ENCODE results near the gene MICU1. TPM values are rescaled to one million over a fixed set of nuclear protein-coding genes. Genes with fewer than 3 reads are reported as not detected.

Gene MICU1, protein sequence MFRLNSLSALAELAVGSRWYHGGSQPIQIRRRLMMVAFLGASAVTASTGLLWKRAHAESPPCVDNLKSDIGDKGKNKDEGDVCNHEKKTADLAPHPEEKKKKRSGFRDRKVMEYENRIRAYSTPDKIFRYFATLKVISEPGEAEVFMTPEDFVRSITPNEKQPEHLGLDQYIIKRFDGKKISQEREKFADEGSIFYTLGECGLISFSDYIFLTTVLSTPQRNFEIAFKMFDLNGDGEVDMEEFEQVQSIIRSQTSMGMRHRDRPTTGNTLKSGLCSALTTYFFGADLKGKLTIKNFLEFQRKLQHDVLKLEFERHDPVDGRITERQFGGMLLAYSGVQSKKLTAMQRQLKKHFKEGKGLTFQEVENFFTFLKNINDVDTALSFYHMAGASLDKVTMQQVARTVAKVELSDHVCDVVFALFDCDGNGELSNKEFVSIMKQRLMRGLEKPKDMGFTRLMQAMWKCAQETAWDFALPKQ
- 18.4 and 19.7 TPM in 2 replicates for total RNA-seq (2014; rRNA removed; shearing (Covaris generic))

DNA sequence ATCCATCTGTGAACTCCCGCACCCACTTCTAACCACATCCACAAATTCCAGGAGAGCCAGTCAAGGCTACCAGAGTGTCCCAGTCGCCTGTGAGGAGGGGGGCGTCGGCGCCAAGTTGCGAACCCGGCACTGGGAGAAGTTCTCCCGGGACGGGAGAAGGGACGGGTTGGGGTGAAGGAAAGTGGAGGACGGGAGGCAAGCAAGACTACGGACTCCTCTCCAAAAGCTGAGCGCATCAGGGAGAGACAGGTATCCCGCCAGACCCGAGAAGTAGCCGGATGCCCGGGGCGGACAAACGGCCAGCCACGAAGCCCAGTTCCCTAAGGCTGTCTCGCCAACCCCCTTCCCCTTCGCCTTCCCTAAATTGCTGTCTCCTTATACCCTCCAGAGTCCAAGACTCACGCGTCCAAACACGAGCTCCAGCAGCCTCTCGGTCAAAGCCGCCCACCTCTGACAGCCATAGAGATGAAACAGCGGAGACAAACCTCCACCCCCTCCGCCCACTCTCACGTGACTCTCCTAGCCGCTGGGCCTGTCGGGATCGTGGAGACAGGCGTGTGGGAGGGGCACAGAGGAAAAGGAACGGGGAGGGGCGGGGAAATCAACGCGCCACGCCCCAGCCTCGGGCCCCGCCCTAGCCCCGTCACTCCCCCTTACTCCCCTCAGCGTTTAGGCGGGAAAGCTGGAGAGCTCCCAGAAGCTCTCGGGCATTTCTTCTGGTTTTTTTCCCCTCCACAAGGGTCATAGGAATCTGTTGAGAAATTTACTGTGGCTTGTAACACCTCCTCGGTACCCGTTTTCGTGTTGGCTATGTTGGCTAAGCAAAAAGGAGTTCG, at the start of gene MICU1:
Gene MICU1 (minus strand): TSS at position 472 of the 836 bp plus-strand sequence. CDS start 59,286 bp downstream, outside the sequence.

DNA sequence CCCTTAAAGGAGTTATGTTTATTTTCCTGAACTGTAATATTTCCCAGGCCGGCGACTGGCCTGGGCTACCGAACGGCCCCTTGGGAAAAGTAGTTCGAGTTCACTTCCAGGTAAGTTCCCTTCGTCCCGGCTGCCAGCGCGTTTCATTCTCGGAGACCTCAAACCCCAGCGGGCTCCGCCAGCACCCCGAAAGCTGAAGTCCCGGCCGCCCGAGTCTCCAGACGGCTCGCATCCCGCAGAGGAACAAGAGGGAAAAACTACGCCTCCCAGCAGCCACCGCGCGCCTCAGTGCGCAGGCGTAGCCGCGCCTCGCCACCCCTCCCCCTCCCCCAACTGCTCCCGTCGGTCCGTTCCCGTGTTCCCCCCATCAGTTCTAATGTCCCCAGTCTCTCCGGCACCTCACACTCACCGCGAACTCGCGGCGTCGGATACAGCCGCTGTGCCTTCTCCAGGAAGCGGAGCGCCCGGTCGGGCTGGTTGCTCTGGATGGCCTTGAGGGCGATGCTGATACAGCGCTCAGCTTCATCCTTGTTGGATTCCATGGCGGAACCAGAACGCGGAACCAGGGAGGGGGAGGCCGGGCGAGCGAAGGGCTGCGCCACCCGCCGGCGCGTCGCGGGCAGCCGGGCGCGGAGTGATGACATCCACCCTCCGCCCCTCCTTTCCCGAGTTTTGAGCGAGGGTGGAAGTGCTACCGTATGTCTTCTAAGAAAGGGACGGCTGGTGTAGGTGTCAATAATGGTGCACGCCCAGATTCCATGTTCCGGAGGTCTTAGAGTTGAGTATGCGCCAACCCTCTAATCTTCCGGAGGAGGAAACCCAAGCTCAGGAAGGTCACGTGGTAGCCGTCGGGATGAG, 271.3 kb downstream of the MICU1 start, which contains the start of gene DNAJB12:
Gene DNAJB12 (minus strand): TSS at position 564 of the 858 bp plus-strand sequence. CDS start 22 bp downstream, at position 542.

Small RNA genes within 50 kb of the gene (small RNA-seq; reads per million reads assigned to genes)
- gene AL513185.2 = not detected
- not detected for gene HMGN2P34
- not detected for gene RF00019
- not detected for gene RN7SL840P
- not detected for gene RNU6-805P

Other genes with a start within 250 kb of the MICU1 start
- 19.2 and 21.4 TPM in 2 replicates for gene MCU, start 66.1 kb upstream of the MICU1 start, total RNA-seq (2014; rRNA removed; shearing (Covaris generic))

Measured in A375 (cell line).